GM21381 (cell line): Measurements from ENCODE around the gene OSBPL2.

ENCODE experiments used
- ATAC-seq: cut with Tn5 transposase; IDR thresholded peaks from one replicate; pipeline ENCODE4 v1.9.1; 2021; ENCODE audit warnings: mild to moderate bottlenecking, moderate library complexity; ENCODE audit not compliant: unreplicated experiment

OSBPL2 gene

DNA sequence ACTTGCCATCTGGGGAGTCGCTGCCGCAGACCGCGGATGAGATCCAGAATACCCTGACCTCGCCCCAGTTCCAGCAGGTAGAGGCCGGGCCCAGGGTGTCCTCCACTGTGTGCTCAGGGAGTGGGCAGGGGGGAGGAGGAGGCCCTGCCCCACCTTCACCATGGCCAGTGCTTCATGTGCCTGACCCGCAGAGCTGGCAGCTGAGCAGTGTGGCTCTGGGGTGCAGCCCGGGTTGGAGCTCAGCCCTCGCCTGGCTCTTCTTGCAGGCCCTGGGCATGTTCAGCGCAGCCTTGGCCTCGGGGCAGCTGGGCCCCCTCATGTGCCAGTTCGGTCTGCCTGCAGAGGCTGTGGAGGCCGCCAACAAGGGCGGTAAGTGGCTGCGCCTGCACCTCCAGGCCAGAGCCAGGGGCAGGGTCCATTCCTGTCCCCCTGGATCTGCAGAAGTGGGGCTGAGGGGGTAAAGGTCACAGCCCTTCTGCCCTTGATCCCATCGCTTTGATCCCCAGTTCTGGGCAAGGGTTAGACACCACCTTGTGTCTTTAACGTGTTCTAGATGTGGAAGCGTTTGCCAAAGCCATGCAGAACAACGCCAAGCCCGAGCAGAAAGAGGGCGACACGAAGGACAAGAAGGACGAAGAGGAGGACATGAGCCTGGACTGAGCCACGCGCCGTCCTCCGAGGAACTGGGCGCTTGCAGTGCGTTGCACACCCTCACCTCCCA, 69.9 kb downstream of the OSBPL2 start:
- no peak for ATAC-seq

- ATAC-seq = no peak
These were observed 71.0 kb downstream of the OSBPL2 start for GRCh38 chr20:62309198-62309944.

DNA sequence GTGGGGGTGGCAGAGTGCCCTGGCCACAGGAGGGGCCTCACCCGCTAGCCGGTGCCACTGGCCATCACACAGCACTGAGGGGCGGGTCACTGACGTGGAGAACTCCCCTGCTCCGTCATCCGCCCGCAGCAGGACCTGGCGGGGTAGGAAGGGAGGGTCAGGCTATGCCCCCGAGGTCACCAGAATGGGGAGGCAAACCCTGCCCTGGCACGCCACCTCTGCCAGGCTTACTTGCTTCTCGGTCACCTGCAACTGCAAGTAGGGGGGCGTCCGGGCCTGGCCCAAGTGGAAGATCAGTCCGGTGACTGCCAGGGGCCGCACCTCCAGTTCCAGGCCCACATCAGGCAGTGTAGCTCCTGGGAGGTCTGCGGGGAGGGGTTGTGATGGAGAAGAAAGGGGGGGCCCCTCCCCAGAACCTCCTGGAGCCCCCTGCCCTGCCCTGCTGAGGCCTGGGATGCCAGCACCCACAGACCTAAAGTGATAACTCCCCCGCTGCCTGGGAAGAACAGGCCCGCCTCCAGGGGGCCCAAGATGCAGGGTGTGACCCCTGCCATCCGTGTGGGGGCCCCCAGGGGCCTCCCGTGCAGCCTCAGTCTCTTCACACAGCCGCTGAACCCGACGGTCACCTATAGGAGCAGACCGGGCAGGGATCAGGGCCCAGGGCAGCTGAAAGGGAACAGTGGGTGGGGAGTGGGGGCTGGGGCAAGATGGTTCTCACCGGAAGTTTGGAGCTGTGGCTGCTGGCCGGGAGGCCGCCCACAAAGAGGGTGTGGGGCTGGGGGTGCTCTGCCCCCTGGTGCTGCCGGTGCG, 71.8 kb downstream of the OSBPL2 start:
- no peak for ATAC-seq

DNA sequence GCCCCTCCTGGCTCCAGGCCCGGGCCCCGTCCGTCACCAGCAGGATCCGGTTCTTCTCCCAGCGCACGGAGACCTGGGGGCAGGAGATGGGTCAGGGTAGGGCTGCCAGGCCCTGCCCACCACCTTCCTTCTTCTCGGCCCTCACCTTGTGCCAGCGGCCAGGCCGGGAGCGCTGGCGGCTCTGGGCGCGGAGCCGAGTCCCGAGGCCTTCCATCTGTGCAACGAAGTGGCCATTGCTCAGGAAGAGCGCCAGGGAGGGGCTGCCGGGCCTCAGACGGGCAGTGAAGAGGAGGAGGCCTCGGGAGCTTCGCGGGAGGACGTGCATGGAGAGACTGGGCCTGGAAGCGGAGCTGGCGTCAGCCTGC, 72.4 kb downstream of the OSBPL2 start:
- ATAC-seq = no peak

- no peak for ATAC-seq
These were observed 72.8 kb downstream of the OSBPL2 start for GRCh38 chr20:62311150-62311549.

DNA sequence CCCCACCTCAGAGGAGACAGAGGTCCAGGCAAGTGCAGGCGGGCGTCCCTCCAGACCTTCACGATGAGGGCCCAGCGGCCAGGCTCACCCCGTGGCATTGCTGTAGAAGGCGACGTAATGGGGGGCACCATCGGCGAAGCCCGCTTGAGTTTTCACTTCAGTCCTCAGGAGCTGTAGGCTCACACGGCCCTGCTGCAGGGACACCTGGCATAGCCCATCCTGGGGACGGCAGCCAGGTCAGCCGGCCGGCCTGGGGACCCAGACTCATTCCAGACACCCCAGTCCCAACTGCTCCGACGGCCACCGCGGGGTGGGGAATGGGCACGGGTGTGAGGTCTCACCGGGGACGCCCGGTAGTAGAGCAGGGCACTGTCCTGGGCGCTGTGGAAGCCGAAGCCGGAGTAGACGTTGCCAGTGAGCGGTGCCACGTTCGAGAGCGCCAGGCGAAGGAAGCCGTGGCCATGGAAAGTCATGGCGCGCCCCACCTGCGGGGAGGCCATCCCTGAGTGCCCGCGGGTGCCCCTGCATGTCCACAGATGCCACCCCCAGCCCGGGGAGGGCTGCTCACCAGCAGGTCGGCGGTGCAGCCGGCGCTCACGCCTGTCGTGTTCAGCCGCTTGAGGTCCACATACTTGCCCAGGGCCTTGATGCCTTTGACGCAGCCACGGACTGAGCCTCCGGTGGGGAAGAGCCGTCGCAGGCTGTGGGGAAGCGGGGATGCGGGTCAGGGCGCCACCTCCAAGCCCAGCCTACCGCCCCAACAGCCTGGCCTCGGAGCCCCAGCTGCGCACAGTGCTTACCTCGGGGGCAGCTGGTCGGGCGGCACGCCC, 73.7 kb downstream of the OSBPL2 start:
- no peak for ATAC-seq

- no peak for ATAC-seq
These were observed 74.3 kb downstream of the OSBPL2 start for GRCh38 chr20:62312662-62312977.

DNA sequence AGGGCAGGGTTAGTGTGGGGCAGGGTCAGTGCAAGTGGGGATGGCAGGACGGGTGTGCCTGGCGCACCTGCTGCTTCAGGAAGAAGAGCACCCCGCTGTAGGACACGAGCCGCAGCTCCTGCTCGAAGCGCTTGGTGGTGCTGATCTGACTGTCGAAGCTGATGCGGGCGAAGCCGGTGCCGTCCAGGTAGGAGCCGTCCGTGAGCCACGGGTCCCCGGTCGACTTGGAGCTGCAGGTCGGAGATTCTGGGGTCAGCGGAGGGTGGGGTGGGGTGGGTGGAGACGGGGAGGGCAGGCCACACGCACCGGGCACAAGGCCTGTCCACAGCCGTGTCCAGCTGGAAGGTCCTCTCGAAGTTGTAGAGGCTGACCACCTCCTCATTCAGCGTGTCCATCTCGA, 74.7 kb downstream of the OSBPL2 start:
- ATAC-seq = no peak

- ATAC-seq = no peak
These were observed 75.4 kb downstream of the OSBPL2 start for GRCh38 chr20:62313460-62314338.

DNA sequence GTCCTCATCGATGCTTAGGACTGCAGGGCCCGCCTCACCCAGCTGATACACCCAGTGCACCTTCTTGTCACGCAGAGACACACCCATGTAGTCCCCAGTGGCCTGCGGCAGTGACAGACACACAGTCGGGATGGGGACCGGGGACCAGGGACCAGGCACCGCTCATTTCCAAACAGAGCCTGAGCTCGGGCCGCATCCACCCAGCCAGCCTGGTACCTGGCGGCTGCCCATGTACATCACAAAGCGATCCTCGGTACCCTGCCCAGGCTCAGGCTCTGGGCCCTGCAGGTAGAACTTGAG, 76.0 kb downstream of the OSBPL2 start:
- no peak for ATAC-seq

DNA sequence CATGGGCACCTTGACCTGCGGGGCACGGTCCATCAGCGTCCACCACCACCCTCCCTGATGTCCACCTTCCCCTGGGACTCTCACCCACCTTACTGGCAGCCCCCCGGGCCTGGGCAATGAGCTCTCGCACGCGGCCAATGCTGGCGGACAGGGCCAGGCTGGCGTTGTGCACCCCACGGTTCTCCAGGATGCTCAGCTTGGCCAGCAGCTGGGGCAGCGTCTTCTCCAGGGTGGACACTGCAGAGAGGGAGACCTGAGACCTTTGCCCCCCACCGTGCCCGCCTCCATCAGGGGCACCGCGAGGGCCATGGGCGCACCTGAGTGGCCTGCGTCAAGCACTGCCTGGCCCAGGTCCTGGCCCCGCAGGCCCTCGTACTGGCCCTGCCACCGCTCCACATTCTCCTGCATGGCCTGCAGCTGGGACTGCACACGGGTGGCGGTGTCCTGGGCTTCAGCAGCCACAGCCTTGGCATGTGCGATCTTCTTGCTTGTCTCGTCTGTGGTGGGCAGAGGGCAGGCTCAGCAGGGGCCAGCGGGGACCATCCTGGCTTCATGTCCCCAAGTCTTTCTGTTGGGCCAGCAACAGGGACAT, 76.5 kb downstream of the OSBPL2 start:
- no peak for ATAC-seq

DNA sequence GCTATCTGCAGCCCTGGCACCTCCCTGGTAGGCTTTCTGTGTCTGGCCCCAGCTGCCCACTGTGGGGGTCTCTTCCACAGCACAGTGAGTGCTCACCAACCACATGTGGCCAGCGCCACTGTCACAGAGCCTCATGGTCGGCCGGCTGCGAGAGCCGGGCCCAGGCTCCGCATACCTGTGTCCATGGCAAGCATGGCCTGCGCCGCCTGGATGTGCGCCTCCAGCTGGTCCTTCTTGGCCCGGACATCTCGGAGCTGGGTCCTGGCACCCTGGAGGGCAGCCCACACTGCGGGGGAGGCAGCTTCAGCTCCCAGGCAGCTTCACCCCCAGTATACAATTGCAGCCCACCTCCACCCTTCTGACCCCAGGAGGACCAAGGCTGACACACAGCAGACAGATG, 77.5 kb downstream of the OSBPL2 start:
- ATAC-seq = no peak

DNA sequence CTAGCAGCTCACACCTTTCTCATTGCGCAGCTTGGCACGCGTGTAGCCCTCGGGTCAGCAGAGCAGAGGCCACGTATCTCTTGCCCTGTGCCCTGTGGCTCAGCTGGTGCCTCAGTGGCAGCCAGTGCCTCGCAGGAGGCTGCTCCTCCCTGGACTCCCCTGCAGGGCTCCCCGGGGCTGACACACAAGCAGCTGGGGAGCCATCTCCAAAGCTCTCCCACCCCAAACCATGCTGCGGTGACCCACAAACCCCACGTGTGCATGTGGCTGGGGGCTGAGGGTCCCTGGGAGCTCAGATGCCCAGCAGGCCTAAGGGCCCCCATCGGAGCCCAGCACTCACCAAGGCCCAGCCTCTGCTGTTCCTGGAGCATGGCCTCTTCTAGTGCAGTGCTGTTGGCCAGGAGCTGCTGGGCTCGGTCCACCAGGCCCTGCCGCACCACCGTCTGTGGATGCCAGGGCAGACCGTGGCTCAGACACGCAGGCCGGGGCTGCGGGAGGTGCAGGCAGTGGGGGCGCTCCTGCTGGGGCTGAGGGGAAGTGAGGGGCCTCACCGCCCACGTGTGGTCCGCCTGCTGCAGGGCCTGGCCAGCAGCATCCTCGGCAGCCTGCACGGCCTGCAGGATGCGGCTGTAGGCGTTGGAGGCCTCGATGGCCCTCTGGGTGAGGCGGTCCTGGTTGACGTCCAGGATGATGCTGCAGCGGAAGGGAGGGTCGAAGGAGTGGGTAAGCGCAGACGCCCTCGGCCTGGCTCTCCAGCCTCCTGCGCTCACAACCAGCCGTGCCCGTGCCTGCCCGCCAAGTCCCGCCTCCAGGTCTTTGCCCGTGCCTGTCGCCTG, 78.2 kb downstream of the OSBPL2 start:
- ATAC-seq = no peak

DNA sequence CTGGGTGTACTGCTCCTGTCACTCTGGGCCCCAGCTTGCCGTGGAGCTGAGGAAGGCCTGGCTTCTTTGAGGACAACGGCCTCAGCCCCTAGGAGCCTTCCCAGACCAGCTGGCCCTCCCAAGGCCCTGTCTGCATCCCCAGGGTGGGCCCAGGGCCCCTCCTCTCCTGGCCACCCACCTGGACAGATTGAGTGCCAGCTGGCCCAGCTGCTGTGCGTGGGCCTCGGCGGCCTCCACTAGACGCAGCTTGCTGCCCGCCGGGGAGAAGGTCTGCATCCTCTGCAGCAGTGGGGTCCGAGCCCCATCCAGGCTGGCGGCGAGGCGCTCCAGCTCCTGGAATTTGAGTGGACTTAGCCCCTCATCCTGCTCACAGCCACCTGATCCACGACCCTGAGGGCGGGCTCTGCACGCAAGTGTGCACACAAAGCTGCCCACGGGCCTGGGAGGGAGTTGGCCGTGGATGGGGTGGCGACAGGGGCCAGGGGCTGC, 78.9 kb downstream of the OSBPL2 start:
- no peak for ATAC-seq

DNA sequence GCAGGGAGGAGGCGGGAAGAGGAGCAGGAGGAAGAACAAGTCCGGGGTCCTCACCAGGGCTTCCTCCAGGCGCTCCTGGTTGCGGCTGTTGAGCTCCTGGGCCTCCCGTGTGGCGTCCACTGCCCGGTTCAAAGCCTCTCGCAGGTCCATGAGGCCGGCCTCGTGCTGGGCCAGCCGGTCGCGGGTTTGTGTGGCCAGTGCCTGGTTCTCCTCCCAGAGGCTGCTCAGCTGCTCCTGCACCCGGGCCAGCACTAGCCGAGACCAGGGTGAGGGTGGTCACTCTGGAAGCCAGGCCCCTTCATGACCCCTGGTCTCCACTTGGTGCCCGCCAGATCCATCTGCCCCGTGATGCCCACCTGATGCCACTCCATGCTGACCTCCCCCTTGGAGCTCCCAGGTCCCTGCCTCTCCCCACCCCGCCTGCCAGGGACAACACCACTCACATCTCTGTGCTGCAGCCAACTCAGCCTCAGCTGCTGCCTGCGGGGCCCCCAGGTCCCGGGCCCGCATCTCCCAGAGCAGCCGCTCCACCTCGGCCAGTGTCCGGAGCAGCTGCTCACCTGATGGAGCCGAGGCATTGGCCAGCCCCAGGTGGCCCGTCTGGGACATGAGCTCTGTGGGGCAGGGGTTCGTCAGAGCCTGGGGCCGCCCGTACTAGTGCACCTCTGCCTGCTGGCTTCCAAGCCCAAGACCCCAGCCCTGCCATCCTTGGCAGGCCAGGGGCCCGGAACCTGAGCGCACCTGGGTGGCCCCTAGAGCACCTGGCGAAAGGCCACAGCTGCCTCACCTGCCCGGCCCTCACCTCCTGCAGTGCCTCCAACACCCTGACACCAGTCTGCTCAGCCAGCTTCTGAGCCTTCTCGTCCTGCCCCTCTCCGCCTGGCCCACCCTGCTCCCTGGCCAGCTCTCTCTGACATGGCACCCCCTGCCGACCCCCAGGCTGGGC, 80.4 kb downstream of the OSBPL2 start:
- ATAC-seq = no peak

DNA sequence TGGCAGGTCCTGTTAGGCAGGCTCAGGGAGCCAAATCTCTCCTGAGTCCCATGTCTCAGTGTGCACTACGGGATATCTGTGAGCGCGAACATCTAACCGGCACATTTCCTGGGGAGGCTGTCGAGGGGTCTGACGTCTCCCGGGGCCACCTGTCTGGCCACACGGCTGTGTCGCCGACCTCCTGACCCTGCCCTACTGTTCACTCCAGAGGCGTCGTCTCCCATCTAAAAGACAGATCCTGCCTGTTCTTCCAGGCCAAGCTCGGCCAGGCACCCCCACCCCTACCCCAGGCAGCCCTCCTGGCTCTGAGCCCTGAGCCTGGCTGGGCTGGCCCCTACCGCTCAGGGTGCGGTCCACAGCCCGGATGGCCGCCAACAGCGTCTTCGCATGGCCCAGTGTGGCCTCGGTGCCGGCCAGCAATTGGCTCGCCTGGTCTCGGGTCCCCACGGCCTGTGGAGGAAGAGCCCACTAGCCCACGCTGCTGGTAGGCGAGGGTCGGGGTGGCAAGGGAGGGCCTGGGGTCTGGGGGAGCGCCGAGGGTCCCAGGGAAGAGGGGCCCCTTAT, 81.1 kb downstream of the OSBPL2 start:
- ATAC-seq = no peak

- no peak for ATAC-seq
These were observed 82.4 kb downstream of the OSBPL2 start for GRCh38 chr20:62320581-62321354.
